ENCODE results near the gene IAH1.

The IAH1 gene

GRCh38 chr2:9474361-9475057 is at the start of gene IAH1:
Gene IAH1, plus strand, starts transcription at chr2:9474551. Its CDS starts 16 bp downstream, at chr2:9474567.
- peak; percentile 29 for DNase-seq

- no peak for DNase-seq
Measured at GRCh38 chr2:9428965-9429577, 45.3 kb upstream of the IAH1 start.

- no peak for DNase-seq
Measured at GRCh38 chr2:9430316-9431293, 43.7 kb upstream of the IAH1 start.

GRCh38 chr2:9434489-9434888 is 39.9 kb upstream of the IAH1 start:
- no peak for DNase-seq

- DNase-seq = no peak
Measured at GRCh38 chr2:9439536-9439935, 34.8 kb upstream of the IAH1 start.

GRCh38 chr2:9440058-9440727 is 34.2 kb upstream of the IAH1 start:
- DNase-seq = no peak

GRCh38 chr2:9441556-9441955 is 32.8 kb upstream of the IAH1 start:
- no peak for DNase-seq

- no peak for DNase-seq
Measured at GRCh38 chr2:9443526-9443925, 30.8 kb upstream of the IAH1 start.

- DNase-seq = no peak
Measured at GRCh38 chr2:9445089-9445488, 29.3 kb upstream of the IAH1 start.

- no peak for DNase-seq
Measured at GRCh38 chr2:9451231-9451630, 23.1 kb upstream of the IAH1 start.

- DNase-seq = no peak
Measured at GRCh38 chr2:9460441-9461017, 13.8 kb upstream of the IAH1 start.

GRCh38 chr2:9461079-9461478 is 13.3 kb upstream of the IAH1 start:
- DNase-seq = no peak

- DNase-seq = peak; percentile 10
Measured at GRCh38 chr2:9462313-9462712, 12.0 kb upstream of the IAH1 start.

- DNase-seq = peak; percentile 13
Measured at GRCh38 chr2:9462886-9463697, 11.3 kb upstream of the IAH1 start.

GRCh38 chr2:9463698-9464034 is 10.7 kb upstream of the IAH1 start:
- DNase-seq = no peak

GRCh38 chr2:9465170-9465569 is 9.2 kb upstream of the IAH1 start:
- DNase-seq = no peak

- no peak for DNase-seq
Measured at GRCh38 chr2:9466147-9466683, 8.1 kb upstream of the IAH1 start.

- DNase-seq = no peak
Measured at GRCh38 chr2:9467687-9468086, 6.7 kb upstream of the IAH1 start.

- no peak for DNase-seq
Measured at GRCh38 chr2:9471206-9471605, 3.1 kb upstream of the IAH1 start.

- DNase-seq = no peak
Measured at GRCh38 chr2:9472511-9472910, 1.8 kb upstream of the IAH1 start.

- no peak for DNase-seq
Measured at GRCh38 chr2:9473308-9473984, 905 bp upstream of the IAH1 start.
